Activated CD8-positive, alpha-beta T cell treated with anti-CD3 and anti-CD28 coated beads, Interleukin-2, amount 10 ng/mL, durations not matched to agents 7 days and 5 days (primary cell): ENCODE measurements around the gene CTTNBP2NL. TPM values are rescaled to one million over a fixed set of nuclear protein-coding genes. Genes with fewer than 3 reads are reported as not detected.
"Not testable (repeated sequence)": the region's sequence is repeated elsewhere in the genome, so short reads cannot be mapped to it uniquely, and the experiment has no call there.

ENCODE experiments used
- ATAC-seq: fragments of 150-1000 bp; cut with Tn5 transposase; one replicate; pipeline ENCODE4 v1.10.0; 2021; ENCODE audit warnings: moderate library complexity
- CTCF ChIA-PET: fragments of 350-600 bp; sonication (Branson Sonifier 250); formaldehyde crosslinking; loops from one replicate; lab custom pipeline; 2021; ENCODE audit warnings: antibody characterized with exemption; lab: Charles Lee
- POLR2A ChIA-PET: fragments of 350-600 bp; sonication (Branson Sonifier 250); formaldehyde crosslinking; loops from one replicate; lab custom pipeline; 2021; ENCODE audit warnings: antibody characterized with exemption; lab: Charles Lee
- DNase-seq: peaks from one replicate; pipeline ENCODE4 v3.0.0-alpha.2; 2020
- H3K27ac Mint-ChIP-seq: one replicate; pipeline ENCODE4 v1.8.0; 2021; ENCODE audit warnings: mild to moderate bottlenecking, mixed read lengths
- H3K27me3 Mint-ChIP-seq: one replicate; pipeline ENCODE4 v1.8.0; 2021; ENCODE audit warnings: low read depth, mixed read lengths
- H3K36me3 Mint-ChIP-seq: one replicate; pipeline ENCODE4 v1.8.0; 2021; ENCODE audit warnings: low read depth, mixed read lengths
- H3K4me1 Mint-ChIP-seq: one replicate; pipeline ENCODE4 v1.8.0; 2021; ENCODE audit warnings: low read depth, mixed read lengths
- H3K4me3 Mint-ChIP-seq: one replicate; pipeline ENCODE4 v1.8.0; 2021; ENCODE audit warnings: mild to moderate bottlenecking, mixed read lengths
- H3K9me3 Mint-ChIP-seq: one replicate; pipeline ENCODE4 v1.8.0; 2022; ENCODE audit warnings: mixed read lengths; ENCODE audit not compliant: insufficient read depth
- total RNA-seq, 2 experiments: library from RNA; stranded (reverse); gene quantifications; one replicate each; pipeline ENCODE4 v1.2.3, GENCODE V29; 2021

Gene CTTNBP2NL
- total RNA-seq, 2 experiments from 2014 or later = 0.53 to 0.57 TPM

DNA sequence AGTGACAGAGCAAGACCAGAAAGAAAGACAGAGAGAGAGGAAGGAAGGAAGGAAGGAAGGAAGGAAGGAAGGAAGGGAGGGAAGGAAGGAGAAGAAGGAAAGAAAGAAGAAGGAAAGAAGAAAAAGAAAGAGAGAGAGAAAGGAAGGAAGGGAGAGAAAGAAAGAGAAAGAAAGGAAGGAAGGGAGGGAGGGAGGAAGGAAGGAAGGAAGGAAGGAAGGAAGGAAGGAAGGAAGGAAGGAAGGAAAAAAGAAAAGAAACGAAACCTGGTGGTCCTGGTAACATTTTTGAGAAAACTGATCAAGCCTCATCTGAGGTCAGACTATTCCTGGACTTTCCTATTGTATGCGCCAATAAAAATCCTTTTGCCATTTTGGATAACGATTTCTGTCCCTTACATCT is 8.2 kb upstream of the CTTNBP2NL start:
- POLR2A ChIA-PET = interaction anchor here (0.6 kb wide), 1 partner anchor 11 kb away, joined by 3 read pairs; no protein-coding TSS in a partner anchor
- no peak for ATAC-seq
- CTCF ChIA-PET = no interaction called here

DNA sequence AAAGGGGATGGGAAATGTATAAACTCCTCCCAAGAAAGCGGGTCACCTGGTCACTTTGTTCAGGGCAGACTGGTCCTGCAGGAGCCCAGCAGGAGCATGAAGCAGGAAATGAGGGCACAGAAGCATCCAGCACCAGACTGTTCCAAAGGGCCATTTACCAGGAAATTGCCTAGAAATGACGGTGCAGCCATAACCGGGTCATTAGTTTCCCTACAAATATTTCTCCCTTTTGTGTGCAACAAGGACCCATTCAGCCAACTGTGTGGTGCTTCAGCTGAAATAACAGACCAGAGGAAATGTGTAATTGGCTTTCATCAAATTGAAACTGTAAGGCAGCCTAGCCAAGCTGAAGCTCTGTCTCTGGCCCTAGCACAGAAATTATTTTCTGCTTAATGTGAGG is 7.6 kb upstream of the CTTNBP2NL start:
- Mint-ChIP-seq H3K9me3 (no peaks in the 10 kb centered on the region), H3K27me3 (peaks cover 27% of the 10 kb centered on the region), H3K27ac (no peak overlapping the region), H3K4me1 (peaks cover 10% of the 10 kb centered on the region), H3K4me3 (no peak overlapping the region), H3K36me3 (no peaks in the 10 kb centered on the region)
- ATAC-seq = no peak
- no peak for DNase-seq
- ChIA-PET CTCF (interaction anchor here (4.7 to 4.8 kb wide), 2 partner anchors 227 to 320 kb away, joined by 49 to 71 read pairs; partner anchors contain the start of gene RHOC), POLR2A (no interaction called here)

More for the DNA sequence above, 8.2 kb upstream of the CTTNBP2NL start:
- no peak for DNase-seq
- Mint-ChIP-seq H3K4me1 (peaks cover 10% of the 10 kb centered on the region), H3K36me3 (no peaks in the 10 kb centered on the region), H3K27me3 (peaks cover 28% of the 10 kb centered on the region), H3K4me3 (no peak overlapping the region), H3K27ac (no peak overlapping the region), H3K9me3 (no peaks in the 10 kb centered on the region)

DNA sequence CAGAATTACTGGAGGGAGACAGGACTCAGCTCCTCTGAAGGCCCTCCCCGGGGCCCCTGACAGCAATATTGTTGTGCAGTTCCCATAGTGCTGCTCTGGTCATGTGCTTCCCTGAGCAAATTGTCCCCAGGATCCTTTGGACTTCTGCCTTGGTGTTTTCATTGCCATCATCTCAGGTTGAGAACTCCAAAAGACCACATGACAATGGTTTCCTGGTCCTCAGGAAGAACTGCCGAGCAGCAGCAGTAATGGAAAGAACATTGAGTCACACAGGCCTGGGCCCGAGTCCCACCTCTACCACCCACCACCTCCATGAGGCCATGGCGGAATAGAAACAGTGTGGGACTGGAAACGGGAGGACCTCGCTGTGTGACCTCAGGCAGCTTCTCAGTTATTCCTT is 6.3 kb upstream of the CTTNBP2NL start:
- ChIA-PET CTCF (interaction anchor here (0.9 to 4.8 kb wide), 6 partner anchors 20 to 319 kb away, joined by 3 to 126 read pairs (median 34); partner anchors contain the start of gene RHOC), POLR2A (no interaction called here)
- Mint-ChIP-seq H3K4me1 (peaks cover 16% of the 10 kb centered on the region), H3K27me3 (peaks cover 30% of the 10 kb centered on the region), H3K4me3 (no peak overlapping the region), H3K36me3 (no peaks in the 10 kb centered on the region), H3K27ac (no peak overlapping the region), H3K9me3 (no peaks in the 10 kb centered on the region)
- DNase-seq (no peak), ATAC-seq (no peak)

DNA sequence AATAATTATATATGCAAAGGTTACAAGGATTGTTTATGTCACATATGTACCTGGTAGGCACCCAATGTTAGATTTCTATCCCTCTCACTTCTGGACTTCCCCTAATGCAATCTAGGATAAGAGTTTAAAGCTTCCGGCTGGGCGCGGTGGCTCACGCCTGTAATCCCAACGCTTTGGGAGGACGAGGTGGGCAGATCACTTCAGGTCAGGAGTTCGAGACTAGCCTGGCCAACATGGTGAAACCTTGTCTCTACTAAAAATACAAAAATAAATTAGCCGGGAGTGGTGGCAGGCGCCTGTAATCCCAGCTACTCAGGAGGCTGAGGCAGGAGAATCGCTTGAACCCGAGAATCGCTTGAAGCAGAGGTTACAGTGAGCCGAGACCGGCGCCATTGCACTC is 5.7 kb upstream of the CTTNBP2NL start:
- ATAC-seq, H3K4me3 Mint-ChIP-seq, POLR2A ChIA-PET: not testable (repeated sequence)

DNA sequence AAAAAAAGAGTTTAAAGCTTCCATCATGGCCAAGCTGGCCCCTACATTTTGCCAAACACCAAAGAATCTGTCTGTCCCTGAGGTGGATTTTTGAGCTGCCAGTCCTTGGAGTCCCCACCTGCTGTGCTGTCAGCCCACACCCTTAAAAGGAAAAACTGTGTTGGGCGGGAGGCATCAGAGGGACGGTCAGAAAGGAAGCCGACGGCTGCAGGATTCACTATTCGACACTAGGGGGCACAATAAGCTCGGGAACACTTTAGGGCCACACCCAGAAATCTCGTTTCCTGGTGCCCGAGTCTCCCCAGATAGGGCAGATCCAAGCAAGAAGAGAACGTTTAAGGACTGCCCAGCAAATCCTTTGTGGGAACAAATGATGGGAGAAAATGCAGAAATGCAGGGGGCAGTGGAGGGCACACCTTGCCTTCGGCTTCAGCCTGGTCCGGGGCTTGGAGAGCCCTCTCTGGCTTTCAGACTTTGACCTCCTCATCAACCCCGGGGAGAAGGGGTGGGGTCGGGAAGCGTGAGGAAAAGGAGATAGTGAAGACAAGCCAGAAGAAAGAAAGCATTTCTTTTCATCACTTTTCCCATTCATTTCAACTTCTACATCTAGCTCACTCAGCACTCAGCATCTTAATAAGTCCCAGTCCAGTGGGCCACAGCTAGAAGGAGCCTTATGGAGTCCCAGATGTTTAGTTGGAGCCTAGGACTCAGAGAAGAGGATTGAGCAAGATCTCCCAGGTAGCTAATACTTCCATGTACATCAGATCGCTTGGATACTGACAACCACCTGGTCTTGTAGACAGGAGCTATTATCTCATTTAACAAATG is 5.0 kb upstream of the CTTNBP2NL start:
- Mint-ChIP-seq H3K4me3 (peak overlapping the region; percentile 61), H3K27ac (no peak overlapping the region), H3K27me3 (peaks cover 30% of the 10 kb centered on the region), H3K36me3 (no peaks in the 10 kb centered on the region), H3K4me1 (peaks cover 22% of the 10 kb centered on the region), H3K9me3 (no peaks in the 10 kb centered on the region)
- peak; percentile 90 for ATAC-seq
- peak; percentile 88 for DNase-seq
- ChIA-PET POLR2A (interaction anchor here (1.1 kb wide), 1 partner anchor 71 kb away, joined by 3 read pairs; no protein-coding TSS in a partner anchor), CTCF (interaction anchor here (0.6 to 4.8 kb wide), 40 partner anchors 10 to 752 kb away, joined by 3 to 126 read pairs (median 4); partner anchors contain the start of genes LRIG2, PPM1J and RHOC)

More for the DNA sequence above, 5.7 kb upstream of the CTTNBP2NL start:
- peaks cover 19% of the 10 kb centered on the region for H3K4me1 Mint-ChIP-seq
- not testable (repeated sequence) for DNase-seq, H3K36me3 Mint-ChIP-seq, H3K27ac Mint-ChIP-seq, H3K9me3 Mint-ChIP-seq
- CTCF ChIA-PET = interaction anchor here (0.7 to 4.8 kb wide), 16 partner anchors 9 to 682 kb away, joined by 3 to 126 read pairs (median 10); partner anchors contain the start of genes LRIG2, PPM1J and RHOC
- H3K27me3 Mint-ChIP-seq = peaks cover 30% of the 10 kb centered on the region

DNA sequence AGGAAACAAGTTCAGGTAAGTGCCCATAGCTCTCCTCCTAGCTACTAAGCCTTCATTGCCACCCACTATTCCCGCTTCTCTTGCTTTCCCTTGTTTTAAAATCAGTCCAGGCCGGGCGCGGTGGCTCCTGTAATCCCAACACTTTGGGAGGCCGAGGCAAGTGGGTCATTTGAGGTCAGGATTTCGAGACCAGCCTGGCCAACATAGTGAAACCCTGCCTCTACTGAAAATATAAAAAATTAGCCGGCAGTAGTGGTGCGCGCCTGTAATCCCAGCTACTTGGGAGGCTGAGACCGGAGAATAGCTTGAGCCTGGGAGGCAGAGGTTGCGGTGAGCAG is 4.4 kb upstream of the CTTNBP2NL start:
- CTCF ChIA-PET = interaction anchor here (0.6 to 4.8 kb wide), 37 partner anchors 10 to 751 kb away, joined by 3 to 126 read pairs (median 4); partner anchors contain the start of genes LRIG2, PPM1J and RHOC
- no peak overlapping the region for H3K4me3 Mint-ChIP-seq
- POLR2A ChIA-PET = interaction anchor here (0.6 to 1.1 kb wide), 2 partner anchors 70 to 72 kb away, joined by 3 to 4 read pairs; no protein-coding TSS in a partner anchor
- no peaks in the 10 kb centered on the region for H3K36me3 Mint-ChIP-seq
- peaks cover 25% of the 10 kb centered on the region for H3K4me1 Mint-ChIP-seq
- ATAC-seq (no peak), DNase-seq (no peak)
- H3K9me3 Mint-ChIP-seq = no peaks in the 10 kb centered on the region
- no peak overlapping the region for H3K27ac Mint-ChIP-seq
- H3K27me3 Mint-ChIP-seq = peaks cover 32% of the 10 kb centered on the region

DNA sequence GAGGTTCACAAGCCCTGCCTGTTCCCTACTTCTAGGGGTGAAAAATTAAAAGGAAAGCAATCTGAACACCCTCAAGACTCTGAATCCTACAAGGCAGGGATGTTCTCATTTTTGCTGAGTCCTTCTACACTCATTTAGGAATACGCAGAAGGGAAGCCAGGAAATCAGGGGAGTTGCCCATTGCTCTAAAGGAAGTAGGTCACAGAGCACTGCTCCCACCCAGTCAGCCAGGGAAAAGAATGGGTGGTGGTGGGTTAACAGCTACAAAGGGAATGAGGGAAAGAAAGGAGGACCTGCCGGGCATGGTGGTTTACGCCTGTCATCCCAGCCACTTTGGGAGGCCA is 2.4 kb upstream of the CTTNBP2NL start:
- no peaks in the 10 kb centered on the region for H3K9me3 Mint-ChIP-seq
- no peaks in the 10 kb centered on the region for H3K36me3 Mint-ChIP-seq
- peaks cover 42% of the 10 kb centered on the region for H3K27me3 Mint-ChIP-seq
- no peak overlapping the region for H3K27ac Mint-ChIP-seq
- ATAC-seq = no peak
- CTCF ChIA-PET = interaction anchor here (1.0 to 2.3 kb wide), 3 partner anchors 72 to 220 kb away, joined by 3 to 13 read pairs (median 12); no protein-coding TSS in a partner anchor
- peaks cover 31% of the 10 kb centered on the region for H3K4me1 Mint-ChIP-seq
- POLR2A ChIA-PET = no interaction called here
- no peak overlapping the region for H3K4me3 Mint-ChIP-seq
- DNase-seq = no peak

DNA sequence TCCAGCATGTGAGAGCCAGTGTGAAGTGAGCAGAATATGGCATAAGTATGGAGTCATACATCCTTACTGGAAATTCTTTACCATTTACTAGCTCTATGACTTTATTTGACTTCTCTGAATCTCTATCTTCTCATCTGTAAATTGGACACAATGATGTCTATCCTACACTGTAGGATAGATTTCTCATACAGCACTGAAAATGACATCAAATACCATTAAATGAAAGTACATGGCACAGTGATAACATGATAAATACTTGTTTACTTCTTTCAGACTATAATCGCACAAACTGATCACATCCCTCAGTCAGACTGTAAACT is 1.3 kb upstream of the CTTNBP2NL start:
- no peaks in the 10 kb centered on the region for H3K36me3 Mint-ChIP-seq
- peaks cover 41% of the 10 kb centered on the region for H3K27me3 Mint-ChIP-seq
- CTCF ChIA-PET = interaction anchor here (1.6 to 2.3 kb wide), 2 partner anchors 71 to 219 kb away, joined by 12 to 13 read pairs; no protein-coding TSS in a partner anchor
- ATAC-seq = no peak
- no peak overlapping the region for H3K27ac Mint-ChIP-seq
- H3K9me3 Mint-ChIP-seq = no peaks in the 10 kb centered on the region
- H3K4me3 Mint-ChIP-seq = no peak overlapping the region
- POLR2A ChIA-PET = no interaction called here
- DNase-seq = no peak
- peaks cover 34% of the 10 kb centered on the region for H3K4me1 Mint-ChIP-seq

DNA sequence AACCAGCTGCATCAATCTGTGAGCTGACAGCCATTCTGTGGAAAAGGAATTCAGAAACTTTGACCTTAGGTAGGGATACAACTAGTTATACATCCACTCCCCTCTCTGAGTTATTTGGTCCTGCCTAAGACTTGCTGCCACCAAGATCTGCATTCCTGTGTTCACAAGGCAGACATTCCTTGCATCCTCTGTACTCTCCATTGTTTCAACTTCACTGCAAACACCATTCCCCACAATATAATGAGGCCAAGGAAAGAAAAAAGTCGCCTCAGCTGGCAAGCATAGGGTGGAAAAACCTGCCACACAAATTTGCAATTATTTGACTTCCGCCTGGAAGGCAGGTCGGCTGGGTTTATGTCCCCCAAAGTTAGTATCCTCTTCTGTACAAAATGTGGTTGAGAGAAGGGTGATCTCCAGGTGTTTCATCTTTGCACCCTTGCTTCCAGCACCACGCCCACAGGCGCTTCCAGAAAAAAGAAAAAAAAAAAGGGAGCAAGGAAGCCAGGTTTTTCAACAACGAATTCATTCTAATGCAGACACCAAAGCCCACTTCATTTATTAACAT is 676 bp upstream of the CTTNBP2NL start:
- Mint-ChIP-seq H3K9me3 (no peaks in the 10 kb centered on the region), H3K27me3 (peaks cover 41% of the 10 kb centered on the region), H3K4me3 (peak overlapping the region; percentile 87), H3K36me3 (no peaks in the 10 kb centered on the region), H3K4me1 (peaks cover 34% of the 10 kb centered on the region), H3K27ac (no peak overlapping the region)
- POLR2A ChIA-PET = no interaction called here
- DNase-seq (no peak), ATAC-seq (no peak)
- CTCF ChIA-PET = interaction anchor here (1.6 to 2.1 kb wide), 2 partner anchors 71 to 219 kb away, joined by 7 to 12 read pairs; no protein-coding TSS in a partner anchor

DNA sequence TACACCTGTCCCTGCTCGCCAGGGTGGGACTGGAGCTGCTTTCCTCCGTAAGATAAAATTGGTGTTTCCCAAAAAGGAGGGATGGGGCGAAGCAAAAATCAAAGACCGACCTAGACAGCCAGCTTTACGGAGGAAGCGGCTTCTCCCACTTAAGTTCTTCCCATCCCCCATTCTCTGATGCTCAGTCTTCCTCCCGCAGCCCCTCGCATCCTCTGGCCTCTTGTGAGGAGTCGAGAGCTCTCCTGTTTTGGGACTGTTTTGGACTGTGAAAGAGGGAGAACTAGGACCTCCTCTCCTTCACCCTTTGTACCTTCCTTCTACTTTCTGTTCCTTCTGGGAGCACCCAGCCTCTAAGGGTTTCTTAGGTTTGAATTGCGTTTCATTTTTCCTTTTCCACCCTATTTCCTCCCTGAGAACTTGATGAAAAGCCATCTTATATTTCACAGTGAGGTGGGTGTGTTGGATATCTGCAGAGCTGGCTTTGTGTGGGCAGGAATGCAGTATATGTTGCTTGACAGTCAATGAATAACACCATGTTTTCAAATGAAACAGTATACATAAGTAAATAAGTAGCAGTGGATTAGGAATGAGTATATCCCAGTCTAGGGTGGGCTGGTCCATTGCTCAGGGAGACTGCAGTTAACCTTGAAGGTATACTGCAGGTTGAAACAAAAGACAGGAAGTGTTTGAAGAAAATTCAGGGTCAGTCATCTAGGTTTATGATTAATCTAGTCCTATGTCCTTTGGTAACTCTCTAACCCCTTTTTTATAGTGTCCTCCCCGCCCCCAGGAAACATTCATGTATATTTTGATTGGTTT is 848 bp downstream of the CTTNBP2NL start:
- ChIA-PET POLR2A (no interaction called here), CTCF (interaction anchor here (1.0 to 2.1 kb wide), 3 partner anchors 68 to 311 kb away, joined by 3 to 7 read pairs (median 3); no protein-coding TSS in a partner anchor)
- Mint-ChIP-seq H3K4me3 (peak overlapping the region; percentile 87), H3K36me3 (no peaks in the 10 kb centered on the region), H3K4me1 (peaks cover 24% of the 10 kb centered on the region), H3K27me3 (peaks cover 44% of the 10 kb centered on the region), H3K27ac (no peak overlapping the region), H3K9me3 (no peaks in the 10 kb centered on the region)
- ATAC-seq (no peak), DNase-seq (no peak)

DNA sequence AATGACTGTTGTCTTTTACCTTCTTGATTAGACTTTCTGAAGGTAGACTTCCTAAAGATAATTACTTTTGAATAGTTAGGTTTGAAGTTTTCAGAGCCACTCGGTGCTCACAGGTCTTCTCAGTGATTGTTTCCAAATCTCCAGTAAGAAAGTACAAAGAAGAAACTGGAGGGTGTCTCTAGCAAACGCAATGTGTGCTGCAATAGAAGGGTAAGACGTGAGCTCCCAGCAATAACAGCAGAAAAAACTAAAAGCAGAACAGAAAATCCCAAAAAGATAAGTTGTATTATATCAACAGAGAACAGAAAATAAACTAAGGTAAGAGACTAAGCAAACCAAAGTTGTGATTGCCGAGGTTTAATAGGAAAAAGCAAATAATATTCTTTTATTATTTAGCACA is 1.8 kb downstream of the CTTNBP2NL start:
- Mint-ChIP-seq H3K27me3 (peaks cover 43% of the 10 kb centered on the region), H3K27ac (no peak overlapping the region), H3K4me1 (peaks cover 24% of the 10 kb centered on the region), H3K4me3 (no peak overlapping the region), H3K36me3 (no peaks in the 10 kb centered on the region), H3K9me3 (no peaks in the 10 kb centered on the region)
- ChIA-PET CTCF (interaction anchor here (1.0 kb wide), 1 partner anchor 67 kb away, joined by 3 read pairs; no protein-coding TSS in a partner anchor), POLR2A (no interaction called here)
- DNase-seq (no peak), ATAC-seq (no peak)
